ENCODE results near the gene BCKDHA. TPM values are rescaled to one million over a fixed set of nuclear protein-coding genes. Genes with fewer than 3 reads are reported as not detected.

The BCKDHA gene
- total and polyA plus RNA-seq, 9 of the 15 experiments (the other 6 are each of a cell fraction or from before 2014, with no cell fraction given), result 4.5 to 52.5 (median 14.1) TPM

GRCh38 chr19:41395355-41395754 is 2.3 kb upstream of the BCKDHA start (continued):
- no peak for TF ChIP-seq RHOXF2B (CRISPR knock-in tag; conservative IDR thresholded peaks at IDR 0.05)
- TF ChIP-seq HDAC1 (IDR thresholded peaks at IDR 0.05), result peak in 1 of 2 experiments; percentile 79; a peak in 1 of 4 replicates
- no peak for TF ChIP-seq PCBP2 (IDR thresholded peaks at IDR 0.05; ENCODE audit: low read depth, low read length, poor library complexity, severe bottlenecking)
- TF ChIP-seq SP1 (CRISPR knock-in tag; IDR thresholded peaks at IDR 0.05), result no peak
- TF ChIP-seq CAMTA2 (CRISPR knock-in tag; conservative IDR thresholded peaks at IDR 0.05), result no peak
- TF ChIP-seq MED1 (CRISPR knock-in tag; IDR thresholded peaks at IDR 0.05; ENCODE audit: borderline replicate concordance), result no peak
- TF ChIP-seq SOX6 (IDR thresholded peaks at IDR 0.05), result 0 out of 2 replicates have a peak, but pooled peaks have one; percentile 25
- TF ChIP-seq BCOR (IDR thresholded peaks at IDR 0.05), result 0 out of 2 replicates have a peak, but pooled peaks have one; percentile 11
- TF ChIP-seq ZNF592 (IDR thresholded peaks at IDR 0.05), result 0 out of 2 replicates have a peak, but pooled peaks have one; percentile 24
- TF ChIP-seq CBFB (CRISPR knock-in tag; IDR thresholded peaks at IDR 0.05), result no peak
- TF ChIP-seq KDM1A (IDR thresholded peaks at IDR 0.05), result no peak
- TF ChIP-seq HDGF (IDR thresholded peaks at IDR 0.05), result peak; percentile 88; the same call in 1 of the 2 replicates
- TF ChIP-seq, protein P1, sequence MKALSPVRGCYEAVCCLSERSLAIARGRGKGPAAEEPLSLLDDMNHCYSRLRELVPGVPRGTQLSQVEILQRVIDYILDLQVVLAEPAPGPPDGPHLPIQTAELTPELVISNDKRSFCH (CRISPR knock-in tag; IDR thresholded peaks at IDR 0.05), result no peak
- TF ChIP-seq, protein P1 (tag; IDR thresholded peaks at IDR 0.05), result no peak
- TF ChIP-seq, protein P2, sequence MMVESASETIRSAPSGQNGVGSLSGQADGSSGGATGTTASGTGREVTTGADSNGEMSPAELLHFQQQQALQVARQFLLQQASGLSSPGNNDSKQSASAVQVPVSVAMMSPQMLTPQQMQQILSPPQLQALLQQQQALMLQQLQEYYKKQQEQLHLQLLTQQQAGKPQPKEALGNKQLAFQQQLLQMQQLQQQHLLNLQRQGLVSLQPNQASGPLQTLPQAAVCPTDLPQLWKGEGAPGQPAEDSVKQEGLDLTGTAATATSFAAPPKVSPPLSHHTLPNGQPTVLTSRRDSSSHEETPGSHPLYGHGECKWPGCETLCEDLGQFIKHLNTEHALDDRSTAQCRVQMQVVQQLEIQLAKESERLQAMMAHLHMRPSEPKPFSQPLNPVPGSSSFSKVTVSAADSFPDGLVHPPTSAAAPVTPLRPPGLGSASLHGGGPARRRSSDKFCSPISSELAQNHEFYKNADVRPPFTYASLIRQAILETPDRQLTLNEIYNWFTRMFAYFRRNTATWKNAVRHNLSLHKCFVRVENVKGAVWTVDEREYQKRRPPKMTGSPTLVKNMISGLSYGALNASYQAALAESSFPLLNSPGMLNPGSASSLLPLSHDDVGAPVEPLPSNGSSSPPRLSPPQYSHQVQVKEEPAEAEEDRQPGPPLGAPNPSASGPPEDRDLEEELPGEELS (CRISPR knock-in tag; IDR thresholded peaks at IDR 0.05; ENCODE audit: borderline replicate concordance), result no peak
- TF ChIP-seq LCOR (CRISPR knock-in tag; IDR thresholded peaks at IDR 0.05), result no peak

Data from K562 (cell line).